GM12891 (cell line): ENCODE measurements around the gene VSTM5.

ENCODE experiments used
- DNase-seq: peaks from one replicate; pipeline ENCODE4 v3.0.0; 2011; ENCODE audit warnings: low spot score; ENCODE audit not compliant: insufficient read length
- FAIRE-seq: peaks from 2 replicates; lab custom pipeline; 2011; peaks lifted over from hg19 to GRCh38; lab: Jason Lieb, UNC
- PAX5 ChIP-seq: IDR thresholded peaks from 2 replicates; pipeline ENCODE4 v1.6.1; 2011; ENCODE audit warnings: low read length, moderate library complexity, mild to moderate bottlenecking; ENCODE audit not compliant: insufficient read depth, severe bottlenecking
- POLR2A ChIP-seq: IDR thresholded peaks from 2 replicates; pipeline ENCODE4 v1.6.1; 2011; ENCODE audit warnings: low read depth, low read length, control low read depth
- POLR2AphosphoS5 ChIP-seq: IDR thresholded peaks from 2 replicates; pipeline ENCODE4 v1.6.1; 2011; ENCODE audit warnings: low read depth, low read length, control low read depth
- POU2F2 ChIP-seq: IDR thresholded peaks from 2 replicates; pipeline ENCODE4 v1.6.1; 2011; ENCODE audit warnings: low read depth, mild to moderate bottlenecking, control low read depth, low read length, moderate library complexity
- SPI1 ChIP-seq: IDR thresholded peaks from 2 replicates; pipeline ENCODE4 v1.6.1; 2011; ENCODE audit warnings: low read depth, low read length, control low read depth
- TAF1 ChIP-seq: IDR thresholded peaks from 2 replicates; pipeline ENCODE4 v1.6.1; 2011; ENCODE audit warnings: low read depth, low read length, control low read depth

The VSTM5 gene

DNA sequence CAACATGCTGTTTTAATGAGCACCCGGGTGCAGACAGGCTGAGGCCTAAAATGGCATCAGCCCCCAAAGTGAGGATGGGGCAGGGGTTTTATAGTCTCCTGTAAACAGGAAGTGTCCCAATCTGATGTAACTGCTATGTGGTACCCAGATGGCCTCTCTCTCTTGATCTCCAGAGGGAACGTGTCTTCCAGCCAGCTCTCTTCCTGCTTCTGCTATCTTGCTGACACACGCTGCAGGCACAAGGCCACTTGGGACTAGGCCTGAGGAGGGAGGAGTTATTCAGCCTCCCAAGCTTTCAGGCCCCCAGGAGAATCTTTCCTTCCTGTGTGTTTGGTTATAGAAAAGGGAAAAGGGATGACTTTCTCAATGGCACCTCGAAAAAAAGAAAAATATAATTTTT lies 11.4 kb upstream of the VSTM5 start:
- DNase-seq (no peak), FAIRE-seq (no peak)
- TF ChIP-seq POLR2AphosphoS5, result no peak
- TF ChIP-seq PAX5, result no peak
- no peak for TF ChIP-seq SPI1
- TF ChIP-seq POU2F2, result no peak
- no peak for TF ChIP-seq POLR2A
- TF ChIP-seq TAF1, result no peak

DNA sequence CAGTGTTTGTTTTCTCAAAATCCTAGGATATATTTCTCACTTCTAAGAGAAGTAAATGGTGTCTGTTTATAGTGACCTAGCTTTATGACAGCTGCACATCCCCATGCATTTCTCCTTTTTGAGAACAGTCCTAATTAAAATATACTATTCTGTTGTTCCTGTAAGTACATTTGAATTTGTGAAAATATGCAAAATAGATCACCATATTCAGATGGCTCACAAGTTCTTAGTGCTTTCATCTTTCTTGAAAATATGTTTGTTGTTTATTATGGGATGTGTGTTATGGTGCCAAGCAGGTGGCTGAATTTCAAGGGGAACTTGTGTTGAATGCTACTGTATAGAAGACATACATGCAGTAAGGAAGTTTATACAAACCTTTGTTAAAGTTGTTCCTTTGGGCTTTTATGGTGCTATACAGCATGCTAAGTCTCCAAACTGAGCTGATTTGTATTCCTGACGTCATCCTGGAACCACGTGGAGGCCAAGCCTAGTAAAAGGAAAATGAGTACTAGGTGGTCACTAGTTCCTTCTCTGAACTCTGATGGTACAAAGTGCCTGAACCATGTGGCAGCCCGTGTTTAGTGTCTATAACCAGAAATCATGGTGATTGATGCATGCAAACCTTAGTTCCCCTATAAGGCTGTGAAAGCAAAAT lies 7.8 kb upstream of the VSTM5 start:
- DNase-seq, result no peak
- FAIRE-seq, result no peak
- TF ChIP-seq POU2F2, result no peak
- no peak for TF ChIP-seq POLR2A
- no peak for TF ChIP-seq PAX5
- TF ChIP-seq POLR2AphosphoS5, result no peak
- TF ChIP-seq SPI1, result no peak
- no peak for TF ChIP-seq TAF1

DNA sequence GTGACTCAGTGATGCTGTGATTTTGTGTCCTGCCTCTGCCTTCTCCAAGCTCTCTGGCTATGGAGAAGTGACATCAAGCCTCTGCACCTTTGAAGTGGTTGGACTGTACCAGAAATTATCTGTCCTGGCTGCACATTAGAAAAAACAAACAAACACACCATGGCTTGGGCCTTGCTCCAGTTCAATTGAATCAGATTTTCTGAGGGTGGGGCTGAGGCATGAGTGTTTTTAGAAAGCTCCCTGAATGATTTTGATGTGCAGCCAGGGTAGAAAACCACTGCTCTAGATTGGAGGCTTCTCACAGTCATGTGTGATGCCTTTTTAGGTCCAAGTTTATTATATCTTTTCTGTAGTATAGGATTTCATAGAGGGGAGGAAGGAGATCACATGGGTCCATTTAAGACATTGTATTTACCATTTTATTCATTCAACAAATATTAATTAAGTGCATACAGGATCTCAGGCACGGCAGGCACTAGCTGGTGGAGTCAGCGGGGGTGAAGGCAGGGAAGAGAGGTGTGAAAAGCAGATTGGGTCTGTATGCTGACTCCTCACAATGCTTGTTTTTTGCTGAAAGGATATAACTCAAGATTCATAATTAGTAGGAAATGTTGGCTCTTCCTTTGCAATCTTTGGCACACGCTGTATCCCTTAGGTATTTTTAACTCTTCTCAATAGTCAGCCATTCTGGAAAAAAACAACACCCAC lies 7.1 kb upstream of the VSTM5 start:
- DNase-seq, result no peak
- FAIRE-seq, result no peak
- TF ChIP-seq POLR2AphosphoS5, result no peak
- no peak for TF ChIP-seq SPI1
- TF ChIP-seq POLR2A, result no peak
- no peak for TF ChIP-seq PAX5

DNA sequence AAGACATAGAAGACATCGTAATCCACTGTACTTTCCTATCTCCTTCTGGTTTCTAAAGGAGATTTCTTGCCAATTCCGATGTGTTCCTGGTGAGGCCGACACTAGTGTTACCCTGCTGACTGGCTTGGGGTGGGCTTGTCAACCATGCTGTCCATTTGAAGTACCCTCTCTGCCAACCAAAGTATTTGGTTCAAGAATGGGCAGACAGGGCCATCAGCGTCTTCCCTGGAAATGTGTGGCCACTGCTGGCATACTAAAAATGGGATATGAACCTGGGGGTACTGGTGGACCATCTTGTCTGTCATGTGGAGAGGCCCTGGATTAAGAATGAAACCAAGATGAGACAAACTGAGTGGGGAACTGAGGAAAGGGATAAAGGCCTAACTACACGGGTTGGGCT lies 1.8 kb upstream of the VSTM5 start:
- no peak for FAIRE-seq
- DNase-seq, result no peak
- TF ChIP-seq TAF1 (no peak), POLR2A (no peak), POLR2AphosphoS5 (no peak), POU2F2 (no peak), SPI1 (no peak), PAX5 (no peak)

DNA sequence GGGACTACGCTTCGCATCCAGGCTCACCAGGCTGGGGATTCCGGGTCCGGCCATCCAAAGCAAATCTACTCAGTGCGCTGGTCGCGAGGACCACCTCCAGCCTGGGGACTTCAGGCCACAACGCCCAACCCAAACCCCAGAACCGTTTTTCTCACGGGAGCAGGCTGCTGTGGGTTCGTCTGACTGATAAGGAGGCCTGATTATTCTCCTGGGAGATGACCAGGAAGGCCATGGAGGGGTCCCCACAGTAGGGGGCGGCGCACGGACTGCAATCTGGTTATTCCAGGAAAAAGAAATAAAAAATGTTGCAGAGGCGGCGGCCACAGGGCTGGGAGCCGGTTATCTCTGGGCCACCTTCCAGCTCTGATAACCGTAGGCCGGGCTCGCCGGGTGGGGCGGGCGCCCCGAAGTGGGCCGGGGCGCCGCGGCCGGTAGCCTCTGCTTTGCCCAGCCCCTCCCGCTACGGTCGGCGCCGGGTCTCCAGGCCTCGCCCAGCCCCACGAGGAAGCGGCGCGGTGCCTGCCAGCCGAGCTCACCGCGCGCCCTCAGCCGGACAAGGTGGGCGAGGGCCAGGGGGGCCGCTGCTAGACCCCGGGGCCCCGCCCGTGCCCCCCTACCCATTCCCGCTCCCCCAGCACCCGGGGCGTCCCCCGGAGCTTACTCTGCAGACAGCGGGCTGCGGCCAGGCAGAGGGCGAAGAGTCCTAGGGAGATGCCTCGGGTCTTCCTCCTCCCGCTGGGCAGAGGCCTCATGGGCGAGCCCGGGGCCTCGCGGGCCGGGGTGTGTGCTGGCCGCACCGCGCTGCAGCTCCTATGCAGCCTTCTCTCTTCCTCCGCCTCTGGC lies 446 bp downstream of the VSTM5 start:
- DNase-seq (no peak), FAIRE-seq (no peak)
- TF ChIP-seq POU2F2 (no peak), POLR2A (no peak), SPI1 (no peak), POLR2AphosphoS5 (no peak), TAF1 (no peak), PAX5 (no peak)

DNA sequence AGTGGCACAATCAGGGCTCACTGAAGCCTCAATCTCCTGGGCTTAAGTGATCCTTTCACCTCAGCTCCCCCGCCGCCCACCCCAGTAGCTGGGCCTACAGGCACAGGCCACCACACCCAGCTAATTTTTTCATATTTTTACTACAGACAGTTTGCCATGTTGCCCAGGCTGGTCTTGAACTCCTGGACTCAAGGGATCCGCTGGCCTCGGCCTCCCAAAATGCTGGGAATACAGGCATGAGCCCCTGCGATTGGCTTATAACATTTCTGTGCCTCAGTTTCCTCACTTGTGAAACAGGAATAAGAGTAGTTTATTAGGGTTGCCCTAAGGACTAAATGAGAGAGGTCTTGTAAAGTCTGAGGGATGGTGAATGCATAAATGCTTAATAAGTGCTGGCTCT lies 1.2 kb downstream of the VSTM5 start:
- no peak for TF ChIP-seq SPI1
- no peak for TF ChIP-seq TAF1
- TF ChIP-seq POLR2AphosphoS5, result no peak
- TF ChIP-seq POU2F2, result no peak
- TF ChIP-seq POLR2A, result no peak
- no peak for FAIRE-seq
- no peak for DNase-seq

DNA sequence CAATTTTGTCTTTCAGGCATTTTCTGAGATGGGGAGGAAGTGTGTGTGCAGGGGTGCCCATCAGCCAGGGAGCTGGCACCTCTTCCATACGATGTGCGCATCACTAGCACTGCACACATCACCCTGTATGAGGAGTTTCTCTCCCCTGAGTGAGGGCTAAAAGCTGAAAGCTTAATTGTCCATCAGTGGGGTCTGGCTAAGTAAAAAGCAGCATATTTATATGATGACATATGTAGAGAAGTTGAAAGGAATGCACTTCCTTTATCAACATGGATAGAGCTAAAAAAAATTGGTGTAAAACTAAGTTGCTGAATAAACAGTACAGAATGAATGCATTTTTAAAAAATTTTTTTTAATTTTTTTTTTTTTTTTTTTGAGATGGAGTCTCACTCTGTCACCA lies 4.0 kb downstream of the VSTM5 start:
- TF ChIP-seq POLR2A, result no peak
- no peak for TF ChIP-seq POU2F2
- no peak for TF ChIP-seq POLR2AphosphoS5
- TF ChIP-seq PAX5, result no peak
- TF ChIP-seq SPI1, result no peak
- no peak for TF ChIP-seq TAF1
- DNase-seq (no peak), FAIRE-seq (no peak)

DNA sequence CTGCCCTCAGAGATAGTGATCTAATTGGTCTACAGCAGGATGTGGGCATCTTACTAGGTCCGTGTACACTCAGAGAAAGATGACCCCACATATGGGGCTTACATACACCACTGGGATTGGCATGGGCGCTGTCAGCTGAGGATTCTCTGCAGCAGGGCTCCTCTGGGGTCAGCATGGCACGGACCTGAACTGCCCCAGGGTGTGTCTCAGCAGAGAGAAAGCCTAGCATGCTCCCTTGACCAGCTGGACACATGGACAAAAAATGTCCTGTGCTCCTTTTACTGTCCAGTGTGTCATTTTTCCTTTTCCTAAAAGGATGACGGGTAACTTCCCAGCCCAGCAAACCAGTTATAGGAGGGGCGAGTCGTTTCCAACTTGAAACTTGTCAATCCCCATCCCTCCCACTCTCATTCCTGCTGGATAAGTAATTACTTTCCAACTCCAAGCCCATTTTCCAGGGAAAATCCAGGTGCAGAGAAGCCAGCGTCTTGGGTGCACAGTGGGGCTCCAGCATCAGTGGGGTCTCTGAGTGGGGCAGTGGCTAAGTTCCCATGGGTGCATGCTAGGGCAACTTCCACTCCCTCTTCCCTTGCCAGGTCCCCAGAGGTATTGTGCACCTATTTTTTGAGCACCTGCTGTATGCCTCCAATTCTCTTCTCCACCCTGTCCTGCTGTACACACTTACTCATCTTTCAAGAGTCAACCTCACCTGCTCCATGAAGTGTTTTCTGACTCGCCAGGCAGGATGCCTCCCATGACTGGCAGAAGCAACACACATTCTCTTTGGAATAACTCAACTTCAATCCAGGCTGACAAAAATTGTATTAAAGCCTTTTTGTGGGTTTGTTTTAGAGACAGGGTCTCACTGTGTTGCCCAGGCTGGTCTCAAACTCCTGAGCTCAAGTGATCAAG lies 5.0 kb downstream of the VSTM5 start:
- DNase-seq, result no peak
- TF ChIP-seq SPI1, result no peak
- no peak for TF ChIP-seq POLR2AphosphoS5
- TF ChIP-seq POU2F2, result no peak
- no peak for TF ChIP-seq PAX5
- no peak for TF ChIP-seq POLR2A
- no peak for TF ChIP-seq TAF1
- no peak for FAIRE-seq
